ENCODE results near the gene FAM78A.
"Not testable (repeated sequence)": the region's sequence is repeated elsewhere in the genome, so short reads cannot be mapped to it uniquely, and the experiment has no call there.

FAM78A gene

GRCh38 chr9:131280660-131281059, 4.3 kb upstream of the FAM78A start:
- no peak for DNase-seq

GRCh38 chr9:131279863-131280570, 3.7 kb upstream of the FAM78A start:
- no peak for DNase-seq

- DNase-seq: no peak
These were observed 3.0 kb upstream of the FAM78A start for GRCh38 chr9:131279196-131279862.

- no peak for DNase-seq
These were observed 2.4 kb upstream of the FAM78A start for GRCh38 chr9:131278702-131279111.

GRCh38 chr9:131277910-131278701, 1.8 kb upstream of the FAM78A start:
- peak; percentile 76 for DNase-seq

GRCh38 chr9:131277287-131277909, 1.1 kb upstream of the FAM78A start:
- DNase-seq: no peak

- DNase-seq: no peak
These were observed 579 bp upstream of the FAM78A start for GRCh38 chr9:131276891-131277286.

- no peak for DNase-seq
These were observed 797 bp downstream of the FAM78A start for GRCh38 chr9:131275332-131276093.

- no peak for DNase-seq
These were observed 1.5 kb downstream of the FAM78A start for GRCh38 chr9:131274674-131275331.

GRCh38 chr9:131273856-131274673, 2.2 kb downstream of the FAM78A start:
- no peak for DNase-seq

- DNase-seq: no peak
These were observed 3.0 kb downstream of the FAM78A start for GRCh38 chr9:131273146-131273855.

GRCh38 chr9:131272212-131272611, 4.1 kb downstream of the FAM78A start:
- DNase-seq: no peak

GRCh38 chr9:131271506-131271931, 4.8 kb downstream of the FAM78A start:
- no peak for DNase-seq

GRCh38 chr9:131271016-131271273, 5.4 kb downstream of the FAM78A start:
- DNase-seq: not testable (repeated sequence)

- no peak for DNase-seq
These were observed 5.9 kb downstream of the FAM78A start for GRCh38 chr9:131270171-131271015.

GRCh38 chr9:131266266-131267229, 9.8 kb downstream of the FAM78A start:
- DNase-seq: no peak

- DNase-seq: no peak
These were observed 12.1 kb downstream of the FAM78A start for GRCh38 chr9:131264231-131264630.

- DNase-seq: no peak
These were observed 12.6 kb downstream of the FAM78A start for GRCh38 chr9:131263701-131264100.

- not testable (repeated sequence) for DNase-seq
These were observed 13.3 kb downstream of the FAM78A start for GRCh38 chr9:131263033-131263343.

All from retina (tissue), 1 donor.